Measurements from ENCODE around the gene LMBR1.
"Not testable (repeated sequence)": the region's sequence is repeated elsewhere in the genome, so short reads cannot be mapped to it uniquely, and the experiment has no call there.

Gene LMBR1

GRCh38 chr7:156655983-156656382 lies 237.0 kb downstream of the LMBR1 start:
- Mint-ChIP-seq H3K36me3 (ENCODE audit: low read depth) (peaks cover 2% of the 10 kb centered on the region), H3K4me1 (ENCODE audit: low read depth) (peaks cover 5% of the 10 kb centered on the region), H3K4me3 (no peak overlapping the region), H3K27ac (no peak overlapping the region), H3K9me3 (no peaks in the 10 kb centered on the region), H3K27me3 (ENCODE audit: low read depth) (peaks cover 19% of the 10 kb centered on the region)

DNA sequence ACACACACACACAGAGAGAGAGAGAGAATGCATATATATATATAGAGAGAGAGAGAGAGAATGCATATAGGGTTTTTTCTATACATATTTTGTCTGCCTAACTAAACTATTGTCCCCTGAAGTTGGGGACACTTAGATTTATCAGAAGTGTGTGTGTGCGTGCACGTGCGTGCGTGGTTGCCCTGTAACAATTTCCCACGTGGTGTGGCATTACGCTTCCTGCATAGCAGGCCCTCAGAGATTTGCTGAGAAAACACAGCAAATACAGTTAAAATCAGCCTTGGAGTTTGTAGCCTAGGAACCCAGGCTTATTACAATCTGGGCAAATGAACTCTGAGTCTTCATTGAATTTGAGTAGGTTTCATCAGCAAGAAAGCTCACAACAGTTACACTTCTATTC lies 237.7 kb downstream of the LMBR1 start:
- H3K27ac Mint-ChIP-seq, result no peak overlapping the region
- H3K9me3 Mint-ChIP-seq, result no peaks in the 10 kb centered on the region
- peaks cover 25% of the 10 kb centered on the region for H3K27me3 Mint-ChIP-seq (ENCODE audit: low read depth)
- peaks cover 2% of the 10 kb centered on the region for H3K36me3 Mint-ChIP-seq (ENCODE audit: low read depth)
- H3K4me3 Mint-ChIP-seq, result no peak overlapping the region
- H3K4me1 Mint-ChIP-seq (ENCODE audit: low read depth), result peaks cover 5% of the 10 kb centered on the region

- H3K27me3 Mint-ChIP-seq (ENCODE audit: low read depth), result peaks cover 27% of the 10 kb centered on the region
- H3K9me3 Mint-ChIP-seq, result no peaks in the 10 kb centered on the region
- H3K27ac Mint-ChIP-seq, result no peak overlapping the region
- H3K4me3 Mint-ChIP-seq, result no peak overlapping the region
- peaks cover 8% of the 10 kb centered on the region for H3K4me1 Mint-ChIP-seq (ENCODE audit: low read depth)
- peaks cover 2% of the 10 kb centered on the region for H3K36me3 Mint-ChIP-seq (ENCODE audit: low read depth)
Measured at GRCh38 chr7:156654511-156655234, 238.3 kb downstream of the LMBR1 start.

GRCh38 chr7:156652886-156653568 lies 240.0 kb downstream of the LMBR1 start:
- H3K27ac Mint-ChIP-seq, result no peak overlapping the region
- H3K27me3 Mint-ChIP-seq (ENCODE audit: low read depth), result peaks cover 41% of the 10 kb centered on the region
- no peak overlapping the region for H3K4me3 Mint-ChIP-seq
- peaks cover 2% of the 10 kb centered on the region for H3K36me3 Mint-ChIP-seq (ENCODE audit: low read depth)
- peaks cover 8% of the 10 kb centered on the region for H3K4me1 Mint-ChIP-seq (ENCODE audit: low read depth)
- no peaks in the 10 kb centered on the region for H3K9me3 Mint-ChIP-seq

DNA sequence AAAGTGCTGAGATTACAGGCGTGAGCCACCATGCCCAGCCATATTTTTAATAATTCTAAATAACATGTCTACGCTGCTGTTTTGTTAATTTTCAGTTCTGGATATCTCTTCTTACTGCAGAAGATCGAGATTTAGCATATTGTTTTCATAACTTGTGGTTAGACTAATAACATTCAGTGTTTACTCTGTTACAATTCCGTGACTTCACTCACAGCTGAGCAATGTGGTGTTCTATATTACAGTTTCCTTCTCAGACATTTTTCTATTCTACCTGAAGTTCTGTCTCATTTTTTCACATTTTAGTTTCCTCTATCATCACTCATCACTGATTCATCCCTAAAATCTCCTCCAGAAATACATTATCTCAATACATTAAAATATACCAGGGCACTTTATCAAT lies 241.5 kb downstream of the LMBR1 start:
- Mint-ChIP-seq H3K9me3 (no peaks in the 10 kb centered on the region), H3K27me3 (ENCODE audit: low read depth) (peaks cover 41% of the 10 kb centered on the region), H3K4me3 (no peak overlapping the region), H3K4me1 (ENCODE audit: low read depth) (peaks cover 6% of the 10 kb centered on the region), H3K27ac (no peak overlapping the region), H3K36me3 (ENCODE audit: low read depth) (no peaks in the 10 kb centered on the region)

DNA sequence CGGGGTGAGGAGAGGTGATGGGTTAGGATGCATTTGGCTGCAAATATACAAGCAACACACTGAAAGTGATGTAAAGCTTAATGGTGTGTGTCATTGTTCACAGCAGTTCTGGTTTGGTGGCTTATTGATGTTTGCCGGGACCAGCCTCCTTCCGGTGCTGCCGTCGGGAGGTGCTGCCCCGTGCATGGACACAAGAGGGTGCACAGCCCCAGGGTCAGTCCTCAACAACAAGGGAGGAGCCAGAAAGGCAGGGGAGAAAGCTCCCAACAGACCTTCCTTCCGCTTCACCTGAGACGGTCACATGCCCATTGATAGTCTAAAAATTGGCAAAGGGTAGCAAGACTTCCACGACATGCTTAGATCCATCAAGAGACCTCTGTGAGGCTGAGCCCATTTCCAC lies 242.9 kb downstream of the LMBR1 start:
- Mint-ChIP-seq H3K27me3 (ENCODE audit: low read depth) (peaks cover 46% of the 10 kb centered on the region), H3K9me3 (no peaks in the 10 kb centered on the region), H3K4me1 (ENCODE audit: low read depth) (peaks cover 6% of the 10 kb centered on the region), H3K27ac (no peak overlapping the region), H3K36me3 (ENCODE audit: low read depth) (peaks cover 3% of the 10 kb centered on the region), H3K4me3 (no peak overlapping the region)

DNA sequence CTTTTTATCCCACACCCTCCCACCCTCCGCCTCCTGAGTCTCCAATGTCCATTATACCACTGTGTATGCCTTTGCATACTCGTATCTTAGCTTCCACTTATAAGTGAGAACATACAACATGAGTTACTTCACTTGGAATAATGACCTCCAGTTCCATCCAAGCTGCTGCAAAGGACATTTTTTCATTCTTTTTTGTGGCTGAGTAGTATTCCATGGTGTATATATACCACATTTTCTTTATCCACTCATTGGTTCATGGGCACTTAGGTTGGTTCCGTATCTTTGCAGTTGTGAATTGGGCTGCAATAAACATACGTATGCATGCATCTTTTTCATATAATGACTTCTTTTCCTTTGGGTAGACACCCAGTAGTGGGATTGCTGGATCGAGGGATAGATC lies 245.7 kb downstream of the LMBR1 start:
- not testable (repeated sequence) for H3K36me3 Mint-ChIP-seq (ENCODE audit: low read depth); H3K4me3 Mint-ChIP-seq; H3K9me3 Mint-ChIP-seq; H3K27ac Mint-ChIP-seq; H3K4me1 Mint-ChIP-seq (ENCODE audit: low read depth)
- H3K27me3 Mint-ChIP-seq (ENCODE audit: low read depth), result peaks cover 52% of the 10 kb centered on the region

- Mint-ChIP-seq H3K4me1 (ENCODE audit: low read depth) (peaks cover 30% of the 10 kb centered on the region), H3K4me3 (peak overlapping the region; percentile 10), H3K36me3 (ENCODE audit: low read depth) (peaks cover 13% of the 10 kb centered on the region), H3K27ac (peak overlapping the region; percentile 59), H3K9me3 (peaks cover 8% of the 10 kb centered on the region), H3K27me3 (ENCODE audit: low read depth) (peaks cover 15% of the 10 kb centered on the region)
Measured at GRCh38 chr7:156642306-156643045, 250.5 kb downstream of the LMBR1 start.

GRCh38 chr7:156640949-156641485 lies 252.0 kb downstream of the LMBR1 start:
- Mint-ChIP-seq H3K9me3 (peaks cover 8% of the 10 kb centered on the region), H3K27me3 (ENCODE audit: low read depth) (peaks cover 8% of the 10 kb centered on the region), H3K27ac (peak overlapping the region; percentile 100), H3K4me1 (ENCODE audit: low read depth) (peaks cover 34% of the 10 kb centered on the region), H3K36me3 (ENCODE audit: low read depth) (peaks cover 15% of the 10 kb centered on the region), H3K4me3 (peak overlapping the region; percentile 94)

DNA sequence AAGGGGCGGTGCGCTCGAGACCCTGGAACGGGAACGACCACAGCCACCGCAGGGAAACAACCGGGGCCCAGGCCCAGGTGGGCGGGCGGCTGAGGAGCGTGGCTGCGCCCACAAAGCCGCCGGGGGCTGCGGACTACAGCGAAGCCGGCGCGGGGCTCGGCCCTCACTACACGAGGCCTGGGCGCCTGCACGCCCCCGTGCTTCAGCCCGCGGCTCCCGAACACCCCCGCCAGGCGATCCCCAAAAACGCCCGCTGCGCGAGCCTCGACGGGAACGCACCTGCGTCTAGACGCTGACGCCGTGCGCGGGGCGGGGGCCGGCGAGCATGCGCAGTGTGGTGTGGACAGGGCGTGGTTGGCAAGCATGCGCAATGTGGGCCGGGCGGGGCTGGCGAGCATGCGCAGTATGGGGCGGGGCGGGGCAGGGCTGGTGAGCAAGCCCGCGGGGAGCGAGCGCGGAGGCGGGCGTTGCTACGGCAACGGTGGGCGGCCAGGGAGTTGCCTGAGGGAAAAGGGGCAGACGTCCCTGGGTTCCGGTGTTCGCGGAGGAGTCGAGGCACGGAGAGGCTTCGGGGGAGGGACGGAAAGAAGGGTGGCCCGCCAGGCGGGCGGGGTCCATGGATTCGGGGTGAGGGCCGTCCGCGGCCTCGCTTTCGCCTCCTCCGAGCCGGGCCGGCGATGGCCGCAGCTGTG lies 252.6 kb downstream of the LMBR1 start, which contains the start of gene RNF32:
TSS of gene RNF32 (plus strand) at position 518 of the 692 bp plus-strand sequence. CDS start 3,104 bp downstream, outside the sequence.
- Mint-ChIP-seq H3K9me3 (peaks cover 8% of the 10 kb centered on the region), H3K4me3 (peak within 1 kb of the TSS; percentile 94), H3K27me3 (ENCODE audit: low read depth) (peaks cover 8% of the 10 kb centered on the region), H3K36me3 (ENCODE audit: low read depth) (peaks cover 15% of the 10 kb centered on the region), H3K4me1 (ENCODE audit: low read depth) (peaks cover 36% of the 10 kb centered on the region), H3K27ac (peak within 1 kb of the TSS; percentile 100)

GRCh38 chr7:156639426-156640256 lies 253.3 kb downstream of the LMBR1 start:
- H3K36me3 Mint-ChIP-seq (ENCODE audit: low read depth), result peaks cover 15% of the 10 kb centered on the region
- peaks cover 37% of the 10 kb centered on the region for H3K4me1 Mint-ChIP-seq (ENCODE audit: low read depth)
- H3K4me3 Mint-ChIP-seq, result peak overlapping the region; percentile 87
- peaks cover 5% of the 10 kb centered on the region for H3K27me3 Mint-ChIP-seq (ENCODE audit: low read depth)
- H3K27ac Mint-ChIP-seq, result peak overlapping the region; percentile 94
- H3K9me3 Mint-ChIP-seq, result peaks cover 8% of the 10 kb centered on the region

DNA sequence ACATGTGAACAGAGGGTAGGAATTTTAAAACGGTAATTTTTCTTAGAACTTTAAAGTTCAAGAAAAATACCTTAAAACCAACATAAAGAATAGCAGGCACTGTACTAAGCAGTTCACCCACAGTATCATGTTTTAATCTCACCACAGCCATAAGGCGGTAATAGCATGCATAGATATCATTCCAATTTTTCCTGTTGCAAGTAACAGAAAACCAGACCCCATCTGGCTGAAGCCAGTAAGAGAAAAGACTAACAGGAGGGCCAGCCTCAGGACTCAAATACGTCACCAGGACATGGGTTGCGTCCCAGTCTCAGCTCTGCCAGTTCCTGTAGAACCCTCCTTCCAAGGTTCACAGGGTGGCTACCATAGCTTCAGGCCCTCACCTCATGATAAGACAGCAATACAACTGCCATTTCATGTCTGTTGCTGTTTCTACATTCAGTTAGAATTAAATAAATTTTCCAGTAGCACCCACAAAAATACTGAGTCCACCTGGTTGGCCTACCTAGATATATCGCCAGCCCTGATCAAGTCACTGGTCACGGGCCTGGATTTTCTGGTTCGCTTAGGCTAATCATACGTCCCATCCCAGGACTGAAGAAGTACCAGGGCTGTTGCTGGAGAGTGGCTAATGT lies 254.4 kb downstream of the LMBR1 start:
- Mint-ChIP-seq H3K9me3 (peaks cover 8% of the 10 kb centered on the region), H3K4me1 (ENCODE audit: low read depth) (peaks cover 37% of the 10 kb centered on the region), H3K4me3 (peak overlapping the region; percentile 87), H3K27ac (no peak overlapping the region), H3K27me3 (ENCODE audit: low read depth) (peaks cover 5% of the 10 kb centered on the region), H3K36me3 (ENCODE audit: low read depth) (peaks cover 16% of the 10 kb centered on the region)

DNA sequence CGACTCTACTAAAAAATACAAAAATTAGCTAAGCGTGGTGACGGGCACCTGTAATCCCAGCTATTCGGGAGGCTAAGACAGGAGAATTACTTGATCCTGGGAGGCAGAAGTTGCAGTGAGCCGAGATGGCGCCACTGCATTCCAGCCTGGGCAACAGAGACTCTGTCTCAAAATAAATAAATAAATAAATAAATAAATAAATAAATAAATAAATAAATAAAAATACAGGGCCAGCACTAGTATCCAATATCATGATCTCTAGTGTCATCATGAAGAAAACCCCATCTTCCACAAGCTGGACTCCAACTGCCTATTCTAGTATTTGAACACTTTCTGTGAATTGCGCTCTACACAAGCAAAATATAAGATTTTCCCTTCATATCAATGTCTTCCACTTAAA lies 255.9 kb downstream of the LMBR1 start:
- not testable (repeated sequence) for H3K4me3 Mint-ChIP-seq, H3K9me3 Mint-ChIP-seq, H3K27ac Mint-ChIP-seq
- H3K36me3 Mint-ChIP-seq (ENCODE audit: low read depth), result peaks cover 22% of the 10 kb centered on the region
- peaks cover 32% of the 10 kb centered on the region for H3K4me1 Mint-ChIP-seq (ENCODE audit: low read depth)
- H3K27me3 Mint-ChIP-seq (ENCODE audit: low read depth), result peaks cover 16% of the 10 kb centered on the region
